ENCODE measurements around the gene HIVEP3. TPM values are rescaled to one million over a fixed set of nuclear protein-coding genes. Genes with fewer than 3 reads are reported as not detected.
A peak's percentile ranks its signal among the peaks of the same experiment; 100 is the strongest.

Gene HIVEP3
- total RNA-seq, 1 donor from 2014 or later, result 21.5 TPM

- DNase-seq, result no peak
Observed at GRCh38 chr1:41870076-41870562, 48.6 kb downstream of the HIVEP3 start.

DNA sequence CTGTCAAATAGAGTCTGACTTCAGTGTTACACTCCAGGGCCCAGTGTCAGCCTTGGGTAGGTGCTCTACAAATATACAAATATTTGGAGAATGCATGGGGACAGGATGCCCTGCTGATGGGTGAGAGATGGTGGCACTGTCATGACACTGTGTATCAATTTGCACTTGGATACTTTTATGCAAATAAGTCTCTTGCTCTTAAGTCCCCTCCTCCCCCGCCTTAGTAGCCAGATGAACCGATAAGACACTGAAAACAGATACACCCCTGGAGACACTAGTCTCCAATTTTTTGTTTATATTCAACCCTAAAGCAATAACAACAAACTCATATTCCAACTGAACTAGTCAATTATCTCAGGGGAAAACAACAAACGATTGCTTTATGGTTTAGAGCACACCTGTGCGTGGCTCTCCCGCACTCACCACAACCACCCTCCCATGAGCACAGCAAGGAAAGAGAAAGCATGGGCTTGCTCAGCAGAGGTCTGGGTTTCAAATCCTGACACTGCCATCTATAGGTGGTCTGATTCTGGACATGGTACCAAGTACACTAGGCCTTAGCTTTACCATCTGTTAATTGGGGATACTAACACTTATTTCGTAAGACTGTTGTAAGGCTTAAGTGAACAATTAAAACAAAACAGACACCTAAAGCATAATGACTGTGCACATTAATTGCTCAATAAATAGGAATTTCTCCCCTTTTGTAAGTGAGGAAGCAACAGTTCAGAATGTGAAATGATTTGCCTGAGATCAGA lies 50.3 kb downstream of the HIVEP3 start:
- DNase-seq, result no peak

GRCh38 chr1:41866285-41866684 lies 52.4 kb downstream of the HIVEP3 start:
- DNase-seq, result no peak

DNA sequence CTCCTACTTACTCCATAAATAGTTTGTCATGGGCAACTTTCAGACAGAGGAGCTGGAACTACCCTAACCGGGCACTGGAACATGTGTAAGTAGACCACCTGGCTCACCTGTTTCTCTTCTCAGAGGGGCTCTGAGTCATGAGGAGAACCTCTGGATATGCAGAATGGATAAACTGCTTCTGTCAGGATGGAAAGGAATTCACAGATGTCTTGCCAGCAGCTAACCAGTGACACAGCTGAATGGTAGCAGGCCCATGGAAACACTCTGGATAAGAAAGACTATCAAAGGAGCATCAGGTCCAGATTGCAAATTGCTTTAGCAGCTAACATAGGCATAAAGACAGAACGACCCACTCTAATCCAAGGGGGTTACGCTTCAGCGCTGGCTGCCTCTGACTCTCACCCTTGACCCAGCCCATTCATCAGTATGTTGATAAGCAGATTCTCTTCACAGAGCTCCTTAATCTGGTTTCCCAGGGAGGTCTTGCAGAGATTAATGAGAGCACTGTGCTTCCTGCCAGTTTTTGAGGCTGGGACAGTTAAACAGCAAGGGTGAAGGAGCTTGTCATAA lies 54.2 kb downstream of the HIVEP3 start:
- no peak for DNase-seq

DNA sequence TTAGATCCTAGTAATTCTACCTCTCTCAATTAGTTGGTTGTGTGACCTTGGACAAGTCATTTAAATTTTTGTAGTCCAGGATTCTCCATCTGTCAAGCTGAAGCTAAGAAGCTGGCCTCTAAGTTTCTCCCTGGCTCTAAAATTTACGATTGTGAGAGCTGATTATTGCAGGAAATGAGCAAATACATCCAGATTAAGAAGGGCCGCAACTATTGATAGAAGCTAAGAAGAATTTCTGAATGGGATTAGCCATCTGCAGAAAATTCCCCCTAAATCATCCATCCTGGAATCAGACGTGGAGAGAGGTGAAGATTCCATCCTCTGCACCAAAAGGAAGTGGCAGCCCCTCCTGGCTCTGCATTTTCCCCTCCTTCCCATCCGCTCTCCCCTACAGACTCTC lies 55.0 kb downstream of the HIVEP3 start:
- DNase-seq, result no peak

DNA sequence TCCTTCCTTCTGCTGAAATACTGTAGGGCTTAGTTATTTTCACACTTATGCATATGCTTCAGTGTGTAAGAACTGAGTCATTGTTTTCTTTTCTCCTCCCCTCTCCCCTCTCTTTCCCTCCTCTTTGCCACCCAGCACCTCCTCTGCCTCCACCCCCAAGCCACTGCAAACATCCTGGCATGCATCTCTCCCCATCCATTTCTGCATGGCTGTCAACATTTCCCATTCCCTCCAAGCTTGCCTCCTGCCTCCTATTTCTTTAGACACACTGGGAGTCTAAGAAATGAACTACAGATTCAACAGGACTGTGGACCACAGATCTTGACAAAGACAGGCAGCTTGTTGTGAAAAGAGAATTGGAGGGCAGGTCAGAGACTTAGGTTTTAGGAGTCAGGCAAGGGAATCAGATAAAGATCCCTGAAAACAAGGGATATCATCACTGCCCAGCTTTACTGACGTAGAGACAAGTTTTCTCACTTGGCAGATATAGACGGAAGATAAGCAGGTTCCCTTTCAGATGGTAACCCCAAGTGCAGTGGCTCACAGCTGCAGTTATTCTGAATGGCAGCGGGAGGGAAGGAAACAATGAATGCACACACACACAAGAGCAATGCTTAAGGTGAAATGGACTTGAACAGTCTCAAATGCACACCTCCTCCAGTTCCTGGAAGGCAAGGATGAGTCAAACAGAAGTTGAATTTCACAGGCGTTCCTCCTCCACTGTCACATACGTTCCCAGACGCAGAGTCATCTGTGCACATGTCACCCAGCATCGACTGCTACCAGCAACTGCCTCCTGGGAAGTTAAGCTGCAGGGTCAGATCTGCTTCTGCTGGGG lies 56.1 kb downstream of the HIVEP3 start:
- peak; percentile 60 for DNase-seq

DNA sequence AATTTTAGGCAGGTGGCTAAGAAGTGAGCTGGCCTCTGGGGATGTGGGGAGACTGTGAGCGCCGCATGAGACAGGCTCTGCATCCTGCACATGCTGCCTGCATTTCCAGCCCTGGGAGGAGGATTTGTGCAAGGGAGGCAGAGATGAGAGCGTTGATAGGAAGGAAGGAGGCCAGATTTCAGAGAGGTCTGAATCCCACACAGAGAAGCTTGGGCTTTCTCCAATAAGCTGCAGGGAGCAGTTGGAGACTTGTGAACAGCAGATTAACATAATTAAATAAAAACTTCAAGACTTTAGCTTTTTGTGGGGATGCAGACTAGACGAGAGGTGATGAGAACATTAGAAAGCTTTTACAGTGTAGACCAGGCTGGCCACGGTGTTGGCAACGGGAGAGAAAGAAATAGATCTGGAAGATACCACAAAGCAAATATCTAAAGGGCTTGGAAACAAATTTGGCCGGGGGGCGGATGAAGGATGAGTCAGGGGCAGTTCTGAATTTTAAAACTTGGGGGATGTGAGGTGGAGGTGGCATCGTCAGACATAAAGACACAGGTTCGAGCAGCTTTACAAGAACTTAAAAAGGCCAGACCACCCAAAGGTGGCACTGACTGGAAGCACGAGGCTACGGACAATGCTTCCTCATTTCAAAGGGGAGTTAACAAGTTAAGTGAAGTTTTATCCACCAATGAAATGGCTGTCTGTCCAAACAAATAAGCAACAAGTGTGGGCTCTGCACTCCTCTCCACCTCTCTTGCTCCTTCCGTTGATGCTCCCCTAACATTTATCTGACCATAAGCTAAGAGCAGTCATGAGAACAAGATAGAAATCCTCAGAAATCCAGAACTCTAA lies 57.0 kb downstream of the HIVEP3 start:
- DNase-seq, result peak; percentile 33

DNA sequence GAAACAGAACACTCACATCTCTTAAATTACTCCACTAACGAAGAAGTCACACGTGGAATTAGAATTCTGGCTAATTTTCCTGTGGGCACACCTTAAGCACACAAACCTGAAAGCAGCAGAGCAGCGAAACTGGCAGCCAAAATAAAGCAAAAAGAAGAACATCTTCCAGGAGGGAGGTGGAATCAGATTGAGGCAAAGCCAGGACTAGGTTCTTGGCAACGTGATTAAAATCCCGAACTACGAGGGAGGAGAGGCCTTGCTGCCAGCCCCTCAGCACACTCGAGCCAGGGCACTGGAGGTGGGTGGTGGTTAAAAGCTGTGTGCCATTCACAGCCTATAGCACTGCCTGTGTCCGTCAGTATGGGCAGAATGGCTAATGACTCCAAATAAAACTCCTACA lies 58.0 kb downstream of the HIVEP3 start:
- DNase-seq, result no peak

DNA sequence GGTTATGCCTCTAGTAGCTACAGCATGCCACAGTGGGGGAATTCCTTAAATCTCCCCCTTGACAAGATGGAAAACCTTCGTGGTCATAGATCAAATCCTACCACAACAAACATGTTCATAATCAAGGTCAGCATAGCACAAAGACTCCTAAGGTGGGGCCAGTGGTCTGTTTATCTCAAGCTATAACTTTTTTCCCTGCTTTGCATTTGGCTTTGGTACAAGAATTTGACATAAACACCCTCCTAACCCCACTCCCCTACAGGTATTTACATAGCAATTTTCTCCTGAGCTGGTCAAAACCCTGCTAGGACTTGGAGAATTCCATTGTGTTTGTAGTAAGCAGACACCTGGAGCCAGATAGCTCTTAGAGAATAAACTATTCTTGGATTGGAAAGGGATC lies 58.5 kb downstream of the HIVEP3 start:
- no peak for DNase-seq

DNA sequence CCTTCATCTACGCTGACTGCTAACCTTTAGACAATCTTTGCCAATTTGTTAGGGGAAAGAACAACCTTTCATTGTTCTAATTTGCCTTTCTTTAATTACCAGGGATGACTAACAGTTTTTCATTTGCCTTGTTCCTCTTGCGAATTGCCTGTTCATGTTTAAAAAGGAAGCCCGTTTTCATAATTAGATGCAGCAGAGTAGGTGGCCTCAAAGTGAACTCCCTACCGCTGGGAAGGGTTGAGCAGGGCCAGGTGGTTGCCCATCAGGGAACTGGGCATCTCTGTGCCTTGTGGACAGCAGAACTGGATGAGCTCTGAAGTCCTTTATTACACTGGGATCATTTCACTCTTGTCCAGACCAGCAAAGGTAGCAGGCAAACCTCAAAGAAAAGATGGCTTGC lies 59.0 kb downstream of the HIVEP3 start:
- no peak for DNase-seq

DNA sequence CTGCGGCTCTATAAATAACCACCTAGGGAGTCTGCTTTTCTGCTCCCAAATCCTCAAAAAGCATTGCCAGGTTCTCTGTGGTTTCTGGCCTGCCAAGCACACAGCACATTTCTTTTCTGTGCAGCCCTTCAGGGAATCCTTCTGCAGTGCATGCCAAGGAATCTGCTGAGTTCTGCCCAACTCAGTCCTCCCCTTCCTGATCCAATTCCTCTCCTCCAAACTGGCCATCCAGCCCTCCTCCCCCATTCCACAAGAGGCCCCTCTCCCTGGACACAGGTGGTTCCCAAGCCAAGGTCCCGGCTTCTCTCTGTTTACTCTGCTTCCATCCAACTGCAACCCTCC lies 61.8 kb downstream of the HIVEP3 start:
- DNase-seq, result no peak

- DNase-seq, result no peak
Observed at GRCh38 chr1:41856151-41856943, 62.4 kb downstream of the HIVEP3 start.

- DNase-seq, result no peak
Observed at GRCh38 chr1:41855713-41856112, 63.0 kb downstream of the HIVEP3 start.

- DNase-seq, result no peak
Observed at GRCh38 chr1:41853907-41854306, 64.8 kb downstream of the HIVEP3 start.

- no peak for DNase-seq
Observed at GRCh38 chr1:41852091-41852490, 66.6 kb downstream of the HIVEP3 start.

- no peak for DNase-seq
Observed at GRCh38 chr1:41851589-41851988, 67.1 kb downstream of the HIVEP3 start.

- DNase-seq, result no peak
Observed at GRCh38 chr1:41850029-41850428, 68.7 kb downstream of the HIVEP3 start.

GRCh38 chr1:41849211-41849759 lies 69.4 kb downstream of the HIVEP3 start:
- DNase-seq, result no peak

- DNase-seq, result no peak
Observed at GRCh38 chr1:41848216-41848952, 70.3 kb downstream of the HIVEP3 start.

- no peak for DNase-seq
Observed at GRCh38 chr1:41847733-41848132, 71.0 kb downstream of the HIVEP3 start.

All from occipital lobe (tissue), 2 donors.